B cell (primary cell): ENCODE data around the gene CEL.
"Not testable (repeated sequence)": the region's sequence is repeated elsewhere in the genome, so short reads cannot be mapped to it uniquely, and the experiment has no call there.

Experiments used
- EZH2 ChIP-seq: IDR thresholded peaks from 2 replicates; pipeline ENCODE4 v1.6.1; 2012; ENCODE audit warnings: borderline replicate concordance, low read depth, mild to moderate bottlenecking, moderate library complexity, low read length; ENCODE audit not compliant: insufficient read depth, poor library complexity, severe bottlenecking
- TF ChIP-seq, protein P1 (sequence below): fragments of 200-600 bp; IDR thresholded peaks from one replicate; pipeline ENCODE4 v1.8.0; 2022; ENCODE audit warnings: antibody characterized with exemption, mild to moderate bottlenecking

DNA sequence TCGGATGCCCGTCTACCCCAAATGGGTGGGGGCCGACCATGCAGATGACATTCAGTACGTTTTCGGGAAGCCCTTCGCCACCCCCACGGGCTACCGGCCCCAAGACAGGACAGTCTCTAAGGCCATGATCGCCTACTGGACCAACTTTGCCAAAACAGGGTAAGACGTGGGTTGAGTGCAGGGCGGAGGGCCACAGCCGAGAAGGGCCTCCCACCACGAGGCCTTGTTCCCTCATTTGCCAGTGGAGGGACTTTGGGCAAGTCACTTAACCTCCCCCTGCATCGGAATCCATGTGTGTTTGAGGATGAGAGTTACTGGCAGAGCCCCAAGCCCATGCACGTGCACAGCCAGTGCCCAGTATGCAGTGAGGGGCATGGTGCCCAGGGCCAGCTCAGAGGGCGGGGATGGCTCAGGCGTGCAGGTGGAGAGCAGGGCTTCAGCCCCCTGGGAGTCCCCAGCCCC lies 8.8 kb downstream of the CEL start:
- TF ChIP-seq, protein P1, sequence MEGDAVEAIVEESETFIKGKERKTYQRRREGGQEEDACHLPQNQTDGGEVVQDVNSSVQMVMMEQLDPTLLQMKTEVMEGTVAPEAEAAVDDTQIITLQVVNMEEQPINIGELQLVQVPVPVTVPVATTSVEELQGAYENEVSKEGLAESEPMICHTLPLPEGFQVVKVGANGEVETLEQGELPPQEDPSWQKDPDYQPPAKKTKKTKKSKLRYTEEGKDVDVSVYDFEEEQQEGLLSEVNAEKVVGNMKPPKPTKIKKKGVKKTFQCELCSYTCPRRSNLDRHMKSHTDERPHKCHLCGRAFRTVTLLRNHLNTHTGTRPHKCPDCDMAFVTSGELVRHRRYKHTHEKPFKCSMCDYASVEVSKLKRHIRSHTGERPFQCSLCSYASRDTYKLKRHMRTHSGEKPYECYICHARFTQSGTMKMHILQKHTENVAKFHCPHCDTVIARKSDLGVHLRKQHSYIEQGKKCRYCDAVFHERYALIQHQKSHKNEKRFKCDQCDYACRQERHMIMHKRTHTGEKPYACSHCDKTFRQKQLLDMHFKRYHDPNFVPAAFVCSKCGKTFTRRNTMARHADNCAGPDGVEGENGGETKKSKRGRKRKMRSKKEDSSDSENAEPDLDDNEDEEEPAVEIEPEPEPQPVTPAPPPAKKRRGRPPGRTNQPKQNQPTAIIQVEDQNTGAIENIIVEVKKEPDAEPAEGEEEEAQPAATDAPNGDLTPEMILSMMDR, result not testable (repeated sequence)
- TF ChIP-seq EZH2, result not testable (repeated sequence)
